IMR-90 (cell line): ENCODE data around the gene DYRK1A. TPM values are rescaled to one million over a fixed set of nuclear protein-coding genes. Genes with fewer than 3 reads are reported as not detected.

Experiments
- ATAC-seq: fragments of 200-7000 bp; cut with Tn5 transposase; 2 replicates; pipeline ENCODE4 v1.9.1; 2020; ENCODE audit warnings: low read depth, mild to moderate bottlenecking, moderate library complexity
- BruUV-seq: library from RNA; stranded (reverse); fragments of 400-500 nt; replicated peaks from 2 replicates; lab custom pipeline; 2021; lab: Mats Ljungman, UMichigan
- CTCF ChIA-PET: fragments of 300-600 bp; formaldehyde crosslinking; extraction: SDS; loops from one replicate; lab custom pipeline; 2021; ENCODE audit warnings: antibody characterized with exemption; lab: Yijun Ruan, JAX
- POLR2A ChIA-PET: fragments of 300-600 bp; sonication (Branson Sonifier 250); formaldehyde crosslinking; loops from one replicate; lab custom pipeline; 2022; ENCODE audit warnings: antibody characterized with exemption; ENCODE audit not compliant: unreplicated experiment; lab: Charles Lee
- DNase-seq: peaks from one replicate; pipeline ENCODE4 v3.0.0; 2013
- H2AFZ ChIP-seq: replicated peaks from 2 replicates; pipeline ENCODE3; 2013; ENCODE audit warnings: low read length, mild to moderate bottlenecking; ENCODE audit not compliant: poor library complexity
- H2AK5ac ChIP-seq: 2 replicates; pipeline ENCODE4 v1.6.1; 2013; ENCODE audit warnings: low read depth, low read length, inconsistent platforms
- H2AK9ac ChIP-seq: replicated peaks from 2 replicates; pipeline ENCODE3; 2013; ENCODE audit warnings: mild to moderate bottlenecking, low read depth, low read length, moderate library complexity; ENCODE audit not compliant: poor library complexity
- H2BK120ac ChIP-seq: 2 replicates; pipeline ENCODE4 v1.6.1; 2013; ENCODE audit warnings: low read depth, low read length, inconsistent platforms
- H2BK15ac ChIP-seq: 3 replicates; pipeline ENCODE4 v1.6.1; 2013; ENCODE audit warnings: low read depth, low read length, inconsistent platforms
- H2BK20ac ChIP-seq: 2 replicates; pipeline ENCODE4 v1.6.1; 2013; ENCODE audit warnings: low read depth, mild to moderate bottlenecking, inconsistent platforms, low read length, moderate library complexity
- H2BK5ac ChIP-seq: 2 replicates; pipeline ENCODE4 v1.6.1; 2013; ENCODE audit warnings: mild to moderate bottlenecking, low read depth, low read length, inconsistent platforms; ENCODE audit not compliant: poor library complexity, severe bottlenecking
- H3K14ac ChIP-seq: replicated peaks from 2 replicates; pipeline ENCODE4 v1.6.1; 2013; ENCODE audit warnings: low read depth, low read length, inconsistent platforms
- H3K18ac ChIP-seq: 2 replicates; pipeline ENCODE4 v1.6.1; 2013; ENCODE audit warnings: low read depth, low read length, control low read depth
- H3K23ac ChIP-seq: 2 replicates; pipeline ENCODE4 v1.6.1; 2013; ENCODE audit warnings: low read depth, low read length, inconsistent platforms
- H3K27ac ChIP-seq: 2 replicates; pipeline ENCODE4 v1.5.1; 2013; ENCODE audit warnings: mild to moderate bottlenecking, control low read depth, low read length; ENCODE audit not compliant: insufficient read depth
- H3K27me3 ChIP-seq: 2 replicates; pipeline ENCODE4 v1.6.1; 2013; ENCODE audit warnings: low read length; ENCODE audit not compliant: control insufficient read depth, insufficient read depth
- H3K36me3 ChIP-seq: 2 replicates; pipeline ENCODE4 v1.6.1; 2013; ENCODE audit warnings: low read length, mixed read lengths; ENCODE audit not compliant: control insufficient read depth, insufficient read depth
- H3K4ac ChIP-seq: 2 replicates; pipeline ENCODE4 v1.6.1; 2013; ENCODE audit warnings: low read depth, low read length, inconsistent platforms
- H3K4me1 ChIP-seq: 2 replicates; pipeline ENCODE4 v1.6.1; 2013; ENCODE audit warnings: low read length, mixed read lengths; ENCODE audit not compliant: control insufficient read depth, insufficient read depth
- H3K4me2 ChIP-seq: 2 replicates; pipeline ENCODE4 v1.6.1; 2013; ENCODE audit warnings: low read depth, mild to moderate bottlenecking, control low read depth, low read length, moderate library complexity
- H3K4me3 ChIP-seq: 2 replicates; pipeline ENCODE4 v1.5.1; 2013; ENCODE audit warnings: low read depth, mild to moderate bottlenecking, control low read depth, low read length, moderate library complexity; ENCODE audit not compliant: insufficient read depth
- H3K56ac ChIP-seq: 2 replicates; pipeline ENCODE4 v1.6.1; 2013; ENCODE audit warnings: low read length, inconsistent platforms; ENCODE audit not compliant: insufficient read depth; ENCODE audit errors: extremely low read depth
- H3K79me1 ChIP-seq, 2 experiments: 2 replicates each; pipeline ENCODE4 v1.6.1; 2013; ENCODE audit warnings: low read length in 2 of 2, inconsistent platforms in 1 of 2, low read depth in 1 of 2
- H3K9ac ChIP-seq: 2 replicates; pipeline ENCODE4 v1.6.1; 2013; ENCODE audit warnings: low read depth, low read length, control low read depth
- H3K9me1 ChIP-seq: 2 replicates; pipeline ENCODE4 v1.6.1; 2013; ENCODE audit warnings: low read length, inconsistent platforms; ENCODE audit not compliant: insufficient read depth
- H3K9me3 ChIP-seq: 2 replicates; pipeline ENCODE4 v1.6.1; 2013; ENCODE audit warnings: low read length; ENCODE audit not compliant: control insufficient read depth, insufficient read depth
- H4K20me1 ChIP-seq: 2 replicates; pipeline ENCODE4 v1.6.1; 2013; ENCODE audit warnings: low read length, inconsistent platforms; ENCODE audit not compliant: insufficient read depth
- H4K5ac ChIP-seq: 2 replicates; pipeline ENCODE4 v1.6.1; 2013; ENCODE audit warnings: mild to moderate bottlenecking, low read depth, low read length, control low read depth
- H4K8ac ChIP-seq, 2 experiments: 2 replicates each; pipeline ENCODE4 v1.6.1; 2013; ENCODE audit warnings: low read depth in 2 of 2, low read length in 2 of 2, control low read depth in 1 of 2, inconsistent platforms in 1 of 2
- H4K91ac ChIP-seq: 2 replicates; pipeline ENCODE4 v1.6.1; 2013; ENCODE audit warnings: low read depth, low read length, inconsistent platforms; ENCODE audit not compliant: insufficient read depth
- MAFK ChIP-seq: IDR thresholded peaks from 2 replicates; pipeline ENCODE4 v1.6.1; 2012; ENCODE audit warnings: low read depth, low read length, improper control_type of control experiment
- POLR2A ChIP-seq: IDR thresholded peaks from 2 replicates; pipeline ENCODE4 v1.6.1; 2012; ENCODE audit warnings: mild to moderate bottlenecking, low read depth, low read length
- RCOR1 ChIP-seq: IDR thresholded peaks from 2 replicates; pipeline ENCODE4 v1.6.1; 2012; ENCODE audit warnings: mild to moderate bottlenecking, low read length, improper control_type of control experiment; ENCODE audit not compliant: insufficient replicate concordance
- WGBS, 2 experiments: methylation state at CpG; one replicate each; pipeline versions ENCODE4 v1.1.5 to v1.1.7; 2013; ENCODE audit warnings: missing lambda C conversion rate in 2 of 2; ENCODE audit not compliant: insufficient read length in 1 of 2; ENCODE audit errors: extremely low coverage in 2 of 2; 5-methylcytosine and 5-hydroxymethylcytosine counted together
- dilution Hi-C: fragments of 300-500 bp; cut with HindIII; formaldehyde crosslinking; loops from one replicate; pipeline ENCODE4 v1.14.3; 2018; ENCODE audit warnings: low sequenced_read_pairs; ENCODE audit not compliant: unreplicated experiment
- in situ Hi-C: fragments of 300-500 bp; cut with MboI; formaldehyde crosslinking; loops from 3 replicates; pipeline ENCODE4 v1.14.3; 2019; ENCODE audit warnings: low sequenced_read_pairs, inconsistent platforms, mixed read lengths
- intact Hi-C: fragments of 100-400 bp; cut with micrococcal nuclease; formaldehyde crosslinking; loops from 2 replicates; pipeline ENCODE4 v1.10.0; 2022
- polyA plus RNA-seq, 3 experiments: library from polyadenylated mRNA; depleted of rRNA; stranded (reverse); fragments of >200 nt; gene quantifications; 2 replicates each; pipeline ENCODE4 v1.2.3, GENCODE V29; 2012; ENCODE audit warnings: low replicate concordance in 1 of 3
- total RNA-seq: library from RNA; depleted of rRNA; stranded (reverse); fragments of >200 nt; gene quantifications from 2 replicates; pipeline ENCODE4 v1.2.3, GENCODE V29; 2012

DYRK1A gene
- total and polyA plus RNA-seq, 2 of the 4 experiments (the other 2 are of a cell fraction) = 18.6 to 50.5 TPM

- H3K79me1 ChIP-seq = no peaks in the 10 kb centered on the region
- in situ Hi-C loops = no loop called here
- no peak overlapping the region for H2BK15ac ChIP-seq
- H3K9me1 ChIP-seq = no peaks in the 10 kb centered on the region
- H4K20me1 ChIP-seq = no peaks in the 10 kb centered on the region
- no peaks in the 10 kb centered on the region for H3K36me3 ChIP-seq
- no peak overlapping the region for H3K4me3 ChIP-seq
- no peak overlapping the region for H3K27ac ChIP-seq
- H4K91ac ChIP-seq = no peak overlapping the region
- H3K4me1 ChIP-seq = no peaks in the 10 kb centered on the region
- no peak overlapping the region for H3K9ac ChIP-seq
- no peak for ATAC-seq
- intact Hi-C loops = no loop called here
- H2BK20ac ChIP-seq = no peak overlapping the region
- H3K4ac ChIP-seq = no peak overlapping the region
- no peak overlapping the region for H3K14ac ChIP-seq
- ChIA-PET POLR2A (no interaction called here), CTCF (no interaction called here)
- no peak overlapping the region for H3K56ac ChIP-seq
- H3K23ac ChIP-seq = no peak overlapping the region
- no peak for DNase-seq
- H4K8ac ChIP-seq = no peak overlapping the region
- no CpG with 5 or more reads among the region's 2 CpGs for WGBS, 2 experiments
- H3K27me3 ChIP-seq = no peaks in the 10 kb centered on the region
- H4K5ac ChIP-seq = no peak overlapping the region
- dilution Hi-C loops = no loop called here
- H2BK120ac ChIP-seq = no peak overlapping the region
- no peak overlapping the region for H2AK5ac ChIP-seq
- no peak overlapping the region for H2AFZ ChIP-seq
- H2BK5ac ChIP-seq = no peak overlapping the region
- H3K18ac ChIP-seq = no peak overlapping the region
- no peak overlapping the region for H2AK9ac ChIP-seq
- TF ChIP-seq MAFK = no peak
- no peak for TF ChIP-seq POLR2A
- TF ChIP-seq RCOR1 = no peak
- H3K9me3 ChIP-seq = peaks cover 5% of the 10 kb centered on the region; the same call in 1 of the 2 replicates
- BruUV-seq = no TSS peak
- H3K4me2 ChIP-seq = no peak overlapping the region
Observed at GRCh38 chr21:37348664-37349063, 17.9 kb upstream of the DYRK1A start.
